ENCODE results near the gene CLRN1.

DNA sequence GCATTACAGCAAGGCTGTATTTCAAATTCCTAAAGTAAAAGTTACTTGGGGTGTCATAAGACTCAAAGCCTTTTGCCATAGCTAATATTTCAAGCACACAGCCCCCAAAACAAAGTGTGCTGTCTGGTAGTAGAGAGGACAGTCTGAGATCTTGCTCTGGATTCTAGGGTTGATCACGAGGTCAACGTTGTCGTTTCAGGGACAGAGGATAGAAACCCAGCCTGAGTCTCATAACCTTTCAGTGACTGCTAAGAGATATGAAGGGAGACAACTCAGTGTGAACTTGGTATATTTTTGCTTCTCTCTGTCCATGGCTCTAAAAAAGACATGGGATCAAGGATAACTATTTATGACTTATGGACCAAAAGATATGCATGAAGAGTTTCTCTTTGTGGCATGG is 41.7 kb downstream of the CLRN1 start:
- TF ChIP-seq POLR2A (IDR thresholded peaks at IDR 0.05; ENCODE audit: extremely low read depth, insufficient read length) (no peak), MYC (IDR thresholded peaks at IDR 0.05; ENCODE audit: low read depth, low read length) (no peak)
- TF ChIP-seq, protein P1, sequence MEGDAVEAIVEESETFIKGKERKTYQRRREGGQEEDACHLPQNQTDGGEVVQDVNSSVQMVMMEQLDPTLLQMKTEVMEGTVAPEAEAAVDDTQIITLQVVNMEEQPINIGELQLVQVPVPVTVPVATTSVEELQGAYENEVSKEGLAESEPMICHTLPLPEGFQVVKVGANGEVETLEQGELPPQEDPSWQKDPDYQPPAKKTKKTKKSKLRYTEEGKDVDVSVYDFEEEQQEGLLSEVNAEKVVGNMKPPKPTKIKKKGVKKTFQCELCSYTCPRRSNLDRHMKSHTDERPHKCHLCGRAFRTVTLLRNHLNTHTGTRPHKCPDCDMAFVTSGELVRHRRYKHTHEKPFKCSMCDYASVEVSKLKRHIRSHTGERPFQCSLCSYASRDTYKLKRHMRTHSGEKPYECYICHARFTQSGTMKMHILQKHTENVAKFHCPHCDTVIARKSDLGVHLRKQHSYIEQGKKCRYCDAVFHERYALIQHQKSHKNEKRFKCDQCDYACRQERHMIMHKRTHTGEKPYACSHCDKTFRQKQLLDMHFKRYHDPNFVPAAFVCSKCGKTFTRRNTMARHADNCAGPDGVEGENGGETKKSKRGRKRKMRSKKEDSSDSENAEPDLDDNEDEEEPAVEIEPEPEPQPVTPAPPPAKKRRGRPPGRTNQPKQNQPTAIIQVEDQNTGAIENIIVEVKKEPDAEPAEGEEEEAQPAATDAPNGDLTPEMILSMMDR (IDR thresholded peaks at IDR 0.05; ENCODE audit: low read depth, low read length), result no peak
- TF ChIP-seq, protein P2, sequence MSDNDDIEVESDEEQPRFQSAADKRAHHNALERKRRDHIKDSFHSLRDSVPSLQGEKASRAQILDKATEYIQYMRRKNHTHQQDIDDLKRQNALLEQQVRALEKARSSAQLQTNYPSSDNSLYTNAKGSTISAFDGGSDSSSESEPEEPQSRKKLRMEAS (IDR thresholded peaks at IDR 0.05; ENCODE audit: low read depth, low read length), result no peak
